CD14-positive monocyte (primary cell): ENCODE measurements around the gene TBC1D5. TPM values are rescaled to one million over a fixed set of nuclear protein-coding genes. Genes with fewer than 3 reads are reported as not detected.

ENCODE experiments used
- DNase-seq, 3 donors: peaks; one replicate each; pipeline ENCODE4 v3.0.0-alpha.2; 2011 to 2022
- H2AFZ ChIP-seq: 2 replicates; pipeline ENCODE4 v1.6.0; 2012; ENCODE audit warnings: mild to moderate bottlenecking, low read depth, low read length, inconsistent platforms; ENCODE audit not compliant: insufficient read depth, poor library complexity, severe bottlenecking
- H3K27ac ChIP-seq, 2 donors: 1 replicate in 1 of 2; 2 replicates in 1 of 2; pipeline ENCODE4 v1.5.1; 2012 to 2013; ENCODE audit warnings: low read length in 2 of 2, control low read depth in 1 of 2, inconsistent platforms in 1 of 2, low read depth in 1 of 2, mild to moderate bottlenecking in 1 of 2
- H3K27me3 ChIP-seq, 2 donors: one replicate each; pipeline versions ENCODE4 v1.6.0 to v1.6.1; 2011 to 2013; ENCODE audit warnings: low read length in 2 of 2; ENCODE audit not compliant: control insufficient read depth in 2 of 2, insufficient read depth in 2 of 2
- H3K36me3 ChIP-seq, 2 donors: replicated peaks in 1 of 2; 1 replicate in 1 of 2; 2 replicates in 1 of 2; pipeline versions ENCODE4 v1.5.1 to v1.6.1; 2012 to 2013; ENCODE audit warnings: low read length in 2 of 2, control low read depth in 1 of 2, inconsistent platforms in 1 of 2, mild to moderate bottlenecking in 1 of 2; ENCODE audit not compliant: insufficient read depth in 2 of 2, control insufficient read depth in 1 of 2
- H3K4me1 ChIP-seq, 2 donors: 1 replicate in 1 of 2; 2 replicates in 1 of 2; pipeline versions ENCODE4 v1.5.1 to v1.6.1; 2012 to 2013; ENCODE audit warnings: low read length in 2 of 2, control low read depth in 1 of 2, inconsistent platforms in 1 of 2, mild to moderate bottlenecking in 1 of 2, moderate library complexity in 1 of 2; ENCODE audit not compliant: insufficient read depth in 2 of 2, control insufficient read depth in 1 of 2
- H3K4me2 ChIP-seq: replicated peaks from 2 replicates; pipeline ENCODE3; 2012; ENCODE audit warnings: low read length, moderate library complexity, mild to moderate bottlenecking; ENCODE audit not compliant: poor library complexity, severe bottlenecking; ENCODE audit errors: extremely low read depth
- H3K4me3 ChIP-seq, 3 experiments: fragments of 200-600 bp in 1 of 3; sonication (generic) in 1 of 3; replicated peaks in 1 of 3; 1 replicate in 2 of 3; 2 replicates in 1 of 3; pipeline ENCODE4 v1.5.1; 2011 to 2013; ENCODE audit warnings: low read length in 3 of 3, mild to moderate bottlenecking in 3 of 3, control low read depth in 2 of 3, low read depth in 2 of 3, inconsistent platforms in 1 of 3, moderate library complexity in 1 of 3
- H3K79me2 ChIP-seq: 2 replicates; pipeline ENCODE4 v1.6.0; 2012; ENCODE audit warnings: mild to moderate bottlenecking, control low read depth, inconsistent platforms, low read length, moderate library complexity; ENCODE audit not compliant: insufficient read depth
- H3K9ac ChIP-seq: 2 replicates; pipeline ENCODE4 v1.6.0; 2017; ENCODE audit warnings: low read length, mild to moderate bottlenecking; ENCODE audit not compliant: insufficient read depth, poor library complexity, severe bottlenecking
- H3K9me3 ChIP-seq, 2 donors: replicated peaks in 1 of 2; 1 replicate in 1 of 2; 2 replicates in 1 of 2; pipeline versions ENCODE4 v1.5.1 to v1.6.1; 2012 to 2013; ENCODE audit warnings: low read length in 2 of 2, control low read depth in 1 of 2; ENCODE audit not compliant: control insufficient read depth in 1 of 2, insufficient read depth in 1 of 2
- H4K20me1 ChIP-seq: 2 replicates; pipeline ENCODE4 v1.6.0; 2012; ENCODE audit warnings: mild to moderate bottlenecking, low read length, control low read depth, moderate library complexity; ENCODE audit not compliant: insufficient read depth
- H3K27ac Mint-ChIP-seq, 7 donors: one replicate each; pipeline ENCODE4 v1.8.0; 2020; ENCODE audit warnings: mild to moderate bottlenecking in 7 of 7, mixed read lengths in 7 of 7, moderate library complexity in 6 of 7, inconsistent platforms in 2 of 7
- H3K27me3 Mint-ChIP-seq, 3 donors: one replicate each; pipeline ENCODE4 v1.8.0; 2021 to 2022; ENCODE audit warnings: low read depth in 3 of 3, mild to moderate bottlenecking in 3 of 3, mixed read lengths in 3 of 3, moderate library complexity in 3 of 3, inconsistent platforms in 1 of 3
- H3K36me3 Mint-ChIP-seq, 2 donors: one replicate each; pipeline ENCODE4 v1.8.0; 2020; ENCODE audit warnings: mixed read lengths in 2 of 2, inconsistent platforms in 1 of 2, mild to moderate bottlenecking in 1 of 2
- H3K4me1 Mint-ChIP-seq: one replicate; pipeline ENCODE4 v1.8.0; 2020; ENCODE audit warnings: mild to moderate bottlenecking, mixed read lengths
- H3K4me3 Mint-ChIP-seq, 2 donors: one replicate each; pipeline ENCODE4 v1.8.0; 2020; ENCODE audit warnings: mild to moderate bottlenecking in 2 of 2, mixed read lengths in 2 of 2, moderate library complexity in 1 of 2
- H3K9me3 Mint-ChIP-seq, 7 donors: one replicate each; pipeline ENCODE4 v1.8.0; 2020 to 2022; ENCODE audit warnings: mixed read lengths in 7 of 7, mild to moderate bottlenecking in 6 of 7, moderate library complexity in 6 of 7, inconsistent platforms in 2 of 7
- WGBS: methylation state at CpG from one replicate; pipeline ENCODE4 v1.1.5; 2013; ENCODE audit warnings: missing lambda C conversion rate; ENCODE audit not compliant: insufficient coverage; 5-methylcytosine and 5-hydroxymethylcytosine counted together
- intact Hi-C, 2 donors: fragments of 100-400 bp; cut with micrococcal nuclease; formaldehyde crosslinking; loops; one replicate each; pipeline versions ENCODE4 v1.15.0 to v1.15.1; 2023
- polyA plus RNA-seq, 3 donors: library from polyadenylated mRNA; depleted of rRNA in 1 of 3; unstranded in 2 of 3; stranded (reverse) in 1 of 3; fragments of 300-500 nt in 2 of 3; fragments of >200 nt in 1 of 3; fragmentation: Illumina TruSeq in 2 of 3; gene quantifications; 1 replicate in 2 of 3; 2 replicates in 1 of 3; pipeline ENCODE4 v1.2.3, GENCODE V29; 2012 to 2021
- TF ChIP-seq, protein P1 (sequence below): fragments of 200-600 bp; IDR thresholded peaks from one replicate; pipeline ENCODE4 v1.8.0; 2022; ENCODE audit warnings: antibody characterized with exemption, mild to moderate bottlenecking

Gene TBC1D5
- polyA plus RNA-seq, 3 donors, result 17.6 to 35.3 (median 21.0) TPM

GRCh38 chr3:17407576-17407975, 334.9 kb downstream of the TBC1D5 start:
- Mint-ChIP-seq H3K9me3 (no peaks in the 10 kb centered on the region), H3K4me3 (no peak overlapping the region), H3K27ac (no peak overlapping the region), H3K36me3 (peaks cover 19 to 22% of the 10 kb centered on the region in 2 donors), H3K27me3 (no peaks in the 10 kb centered on the region), H3K4me1 (no peaks in the 10 kb centered on the region)
- no peak overlapping the region for H3K27ac ChIP-seq
- no peak overlapping the region for H3K4me3 ChIP-seq
- H2AFZ ChIP-seq, result no peak overlapping the region
- H3K9ac ChIP-seq, result no peak overlapping the region
- H3K4me2 ChIP-seq, result no peak overlapping the region
- DNase-seq, result no peak
- WGBS, result 100% methylated on average over 1 of the region's 2 CpGs
- H3K27me3 ChIP-seq, result no peaks in the 10 kb centered on the region
- H4K20me1 ChIP-seq, result no peaks in the 10 kb centered on the region
- TF ChIP-seq, protein P1, sequence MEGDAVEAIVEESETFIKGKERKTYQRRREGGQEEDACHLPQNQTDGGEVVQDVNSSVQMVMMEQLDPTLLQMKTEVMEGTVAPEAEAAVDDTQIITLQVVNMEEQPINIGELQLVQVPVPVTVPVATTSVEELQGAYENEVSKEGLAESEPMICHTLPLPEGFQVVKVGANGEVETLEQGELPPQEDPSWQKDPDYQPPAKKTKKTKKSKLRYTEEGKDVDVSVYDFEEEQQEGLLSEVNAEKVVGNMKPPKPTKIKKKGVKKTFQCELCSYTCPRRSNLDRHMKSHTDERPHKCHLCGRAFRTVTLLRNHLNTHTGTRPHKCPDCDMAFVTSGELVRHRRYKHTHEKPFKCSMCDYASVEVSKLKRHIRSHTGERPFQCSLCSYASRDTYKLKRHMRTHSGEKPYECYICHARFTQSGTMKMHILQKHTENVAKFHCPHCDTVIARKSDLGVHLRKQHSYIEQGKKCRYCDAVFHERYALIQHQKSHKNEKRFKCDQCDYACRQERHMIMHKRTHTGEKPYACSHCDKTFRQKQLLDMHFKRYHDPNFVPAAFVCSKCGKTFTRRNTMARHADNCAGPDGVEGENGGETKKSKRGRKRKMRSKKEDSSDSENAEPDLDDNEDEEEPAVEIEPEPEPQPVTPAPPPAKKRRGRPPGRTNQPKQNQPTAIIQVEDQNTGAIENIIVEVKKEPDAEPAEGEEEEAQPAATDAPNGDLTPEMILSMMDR, result no peak
- H3K9me3 ChIP-seq, result no peaks in the 10 kb centered on the region
- intact Hi-C loops, result no loop called here
- H3K4me1 ChIP-seq, result no peaks in the 10 kb centered on the region
- peaks cover 10 to 29% of the 10 kb centered on the region in 2 donors for H3K36me3 ChIP-seq
- H3K79me2 ChIP-seq, result no peaks in the 10 kb centered on the region

- intact Hi-C loops, result no loop called here
- no CpG with 5 or more reads among the region's 2 CpGs for WGBS
- no peaks in the 10 kb centered on the region for H3K9me3 Mint-ChIP-seq
- H3K4me3 Mint-ChIP-seq, result no peak overlapping the region
- no peaks in the 10 kb centered on the region for H3K9me3 ChIP-seq
- no peak overlapping the region for H2AFZ ChIP-seq
- H3K27ac ChIP-seq, result no peak overlapping the region
- no peaks in the 10 kb centered on the region for H3K4me1 Mint-ChIP-seq
- H3K4me2 ChIP-seq, result no peak overlapping the region
- H3K27ac Mint-ChIP-seq, result no peak overlapping the region
- peaks cover 2 to 3% of the 10 kb centered on the region in 2 donors for H3K4me1 ChIP-seq
- H3K79me2 ChIP-seq, result no peaks in the 10 kb centered on the region
- no peaks in the 10 kb centered on the region for H4K20me1 ChIP-seq
- no peak overlapping the region for H3K4me3 ChIP-seq
- no peak for DNase-seq
- TF ChIP-seq, protein P1, result no peak
- H3K36me3 Mint-ChIP-seq, result peaks cover 28 to 32% of the 10 kb centered on the region in 2 donors
- no peak overlapping the region for H3K9ac ChIP-seq
- no peaks in the 10 kb centered on the region for H3K27me3 ChIP-seq
- peaks cover 0 to 2% (median 0%) of the 10 kb centered on the region in 3 donors for H3K27me3 Mint-ChIP-seq
- peaks cover 16 to 48% of the 10 kb centered on the region in 2 donors for H3K36me3 ChIP-seq
These were observed 337.9 kb downstream of the TBC1D5 start for GRCh38 chr3:17404548-17404947.
